Activated CD8-positive, alpha-beta memory T cell treated with anti-CD3 and anti-CD28 coated beads, Interleukin-2, amount 50 U/mL, for 4 hours (primary cell): ENCODE data around the gene CALML5.

Source experiments
- DNase-seq: peaks from one replicate; pipeline ENCODE4 v3.0.0-alpha.2; 2020

Gene CALML5

GRCh38 chr10:5514226-5514850 is 15.0 kb upstream of the CALML5 start:
- DNase-seq: no peak

- no peak for DNase-seq
These were observed 13.7 kb upstream of the CALML5 start for GRCh38 chr10:5512881-5513612.

GRCh38 chr10:5512331-5512730 is 13.0 kb upstream of the CALML5 start:
- no peak for DNase-seq

GRCh38 chr10:5511885-5512280 is 12.5 kb upstream of the CALML5 start:
- DNase-seq: no peak

DNA sequence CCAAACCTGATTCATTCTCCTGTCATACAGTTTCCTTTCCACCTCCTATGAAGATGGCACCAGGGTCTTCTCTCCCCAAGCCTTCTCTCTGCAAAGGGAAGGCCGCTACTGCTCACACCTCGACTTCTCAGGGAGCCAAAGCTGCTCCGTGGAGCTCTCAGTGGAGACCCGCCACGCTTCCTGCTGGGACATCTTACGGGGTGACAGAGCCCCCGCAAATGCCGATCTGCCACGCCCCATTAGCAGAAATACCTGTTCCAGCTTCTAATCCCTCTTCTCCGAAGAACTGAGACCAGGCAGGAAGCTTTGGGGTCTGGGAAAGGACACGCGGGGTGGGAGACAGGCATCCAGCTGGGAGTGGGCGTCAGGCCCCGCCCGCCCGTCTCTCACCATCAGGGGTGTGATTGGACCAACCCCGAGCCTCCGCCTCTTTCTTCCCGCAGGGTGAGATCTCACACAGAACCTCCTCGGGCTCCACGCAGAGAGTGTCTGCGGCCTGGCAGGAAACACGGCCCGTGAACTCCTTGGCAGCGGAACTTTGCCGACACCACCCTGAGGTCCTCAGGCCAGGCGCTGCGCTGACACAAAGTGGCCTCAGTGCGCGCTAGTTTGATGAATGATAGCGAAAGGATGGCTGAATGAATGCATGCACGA is 12.0 kb upstream of the CALML5 start:
- DNase-seq: no peak

DNA sequence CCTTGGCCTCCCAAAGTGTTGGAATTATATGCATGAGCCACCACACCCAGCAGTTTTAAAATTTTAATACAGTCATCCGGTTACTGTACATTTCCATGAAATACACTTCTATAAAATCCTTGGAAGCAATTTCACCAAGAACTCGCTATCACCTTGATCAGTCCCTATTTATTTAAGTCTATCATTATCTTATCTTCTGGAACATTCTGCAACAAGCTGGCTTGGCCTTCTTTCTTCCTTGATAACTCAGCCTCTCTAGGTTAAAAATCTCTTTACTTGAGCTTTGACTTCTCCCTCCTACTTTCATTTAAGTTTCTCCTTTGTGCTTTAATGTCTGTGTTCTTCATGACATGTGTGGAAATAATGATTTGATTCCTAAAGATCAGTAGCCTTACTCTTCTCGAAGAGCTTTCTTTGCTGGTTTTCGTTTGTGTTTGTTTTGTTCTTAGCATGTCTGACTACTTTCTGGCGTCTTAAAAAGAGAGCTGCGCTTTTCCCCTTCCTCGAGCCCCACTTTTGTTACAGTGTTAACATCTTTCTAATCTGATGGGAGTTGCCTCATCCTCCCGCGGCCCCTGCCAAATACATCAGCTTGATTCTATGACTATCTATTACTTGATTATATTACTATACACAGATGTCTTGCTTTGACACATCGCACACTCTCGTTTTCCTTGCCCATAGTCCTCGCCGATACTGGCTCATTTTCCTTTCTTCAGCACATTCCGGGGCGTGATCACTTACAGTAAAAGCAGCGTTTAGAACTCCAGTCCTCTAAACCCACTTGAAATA is 11.1 kb upstream of the CALML5 start:
- DNase-seq: no peak

- DNase-seq: no peak
These were observed 10.3 kb upstream of the CALML5 start for GRCh38 chr10:5509691-5510090.

GRCh38 chr10:5509236-5509635 is 9.9 kb upstream of the CALML5 start:
- DNase-seq: no peak

- no peak for DNase-seq
These were observed 9.4 kb upstream of the CALML5 start for GRCh38 chr10:5508786-5509185.

GRCh38 chr10:5508161-5508604 is 8.8 kb upstream of the CALML5 start:
- no peak for DNase-seq

GRCh38 chr10:5507649-5508131 is 8.3 kb upstream of the CALML5 start:
- DNase-seq: no peak

DNA sequence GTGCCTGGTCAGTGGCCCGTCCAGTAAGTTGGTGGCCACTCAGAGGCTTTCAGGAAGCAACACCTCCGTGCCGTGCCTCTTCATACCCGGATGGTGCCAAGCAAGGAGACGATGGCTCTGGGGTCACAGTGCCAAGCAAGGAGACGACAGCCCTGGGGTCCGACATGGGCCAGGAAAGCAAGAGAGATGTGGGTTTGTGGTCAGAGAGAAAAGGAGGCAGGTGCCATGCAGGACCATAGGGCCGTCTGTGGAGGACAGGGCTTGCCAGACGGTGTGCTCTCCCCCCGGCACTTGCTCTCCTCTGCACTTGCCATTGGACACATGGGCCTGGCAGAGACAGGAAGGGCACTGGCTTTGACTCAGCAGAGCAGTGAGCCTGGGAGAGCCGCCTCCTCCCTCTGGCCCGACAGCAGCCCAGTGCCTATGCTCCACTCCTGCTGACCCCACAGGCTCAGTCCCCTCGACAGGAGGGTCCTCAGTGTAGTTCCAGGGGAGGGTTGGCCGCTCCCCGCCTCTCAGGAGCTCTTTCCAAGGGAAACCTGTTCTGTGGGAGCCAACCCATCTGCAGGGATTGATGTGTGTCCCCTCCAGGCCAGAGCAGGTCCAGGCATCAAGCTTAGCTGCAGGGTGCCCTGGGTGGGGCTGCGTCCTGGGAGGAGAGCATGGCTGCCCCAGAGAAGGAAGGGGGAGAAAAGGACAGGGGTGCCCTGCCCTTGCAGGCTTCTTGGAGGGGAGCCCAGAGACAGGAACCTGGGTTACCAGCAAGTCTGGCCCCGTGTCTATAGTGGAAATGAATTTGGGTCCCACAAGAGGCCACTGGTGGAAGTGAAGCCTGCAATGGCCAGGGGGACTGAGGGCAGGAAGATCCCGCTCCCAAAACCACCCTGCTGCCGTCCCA is 7.6 kb upstream of the CALML5 start:
- no peak for DNase-seq

GRCh38 chr10:5506246-5506645 is 6.9 kb upstream of the CALML5 start:
- no peak for DNase-seq

- no peak for DNase-seq
These were observed 5.0 kb upstream of the CALML5 start for GRCh38 chr10:5504146-5505072.

DNA sequence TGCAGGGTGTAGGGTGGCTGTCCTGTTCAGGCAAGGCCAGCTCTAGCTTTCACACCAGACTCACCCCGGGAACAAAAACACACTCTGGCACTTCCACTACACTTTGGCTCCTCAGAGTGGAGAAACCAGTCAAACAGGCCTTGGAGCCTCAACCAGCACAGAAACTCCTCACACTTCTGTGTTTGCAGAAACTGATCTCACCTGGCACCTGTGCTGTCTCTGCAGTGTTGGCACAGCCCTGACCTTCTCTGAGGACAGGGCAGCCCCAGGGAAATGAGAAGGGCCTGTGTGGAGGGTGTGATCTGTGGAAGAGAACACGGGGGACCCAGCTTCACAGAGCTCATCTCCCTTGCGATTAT is 4.1 kb upstream of the CALML5 start:
- no peak for DNase-seq

DNA sequence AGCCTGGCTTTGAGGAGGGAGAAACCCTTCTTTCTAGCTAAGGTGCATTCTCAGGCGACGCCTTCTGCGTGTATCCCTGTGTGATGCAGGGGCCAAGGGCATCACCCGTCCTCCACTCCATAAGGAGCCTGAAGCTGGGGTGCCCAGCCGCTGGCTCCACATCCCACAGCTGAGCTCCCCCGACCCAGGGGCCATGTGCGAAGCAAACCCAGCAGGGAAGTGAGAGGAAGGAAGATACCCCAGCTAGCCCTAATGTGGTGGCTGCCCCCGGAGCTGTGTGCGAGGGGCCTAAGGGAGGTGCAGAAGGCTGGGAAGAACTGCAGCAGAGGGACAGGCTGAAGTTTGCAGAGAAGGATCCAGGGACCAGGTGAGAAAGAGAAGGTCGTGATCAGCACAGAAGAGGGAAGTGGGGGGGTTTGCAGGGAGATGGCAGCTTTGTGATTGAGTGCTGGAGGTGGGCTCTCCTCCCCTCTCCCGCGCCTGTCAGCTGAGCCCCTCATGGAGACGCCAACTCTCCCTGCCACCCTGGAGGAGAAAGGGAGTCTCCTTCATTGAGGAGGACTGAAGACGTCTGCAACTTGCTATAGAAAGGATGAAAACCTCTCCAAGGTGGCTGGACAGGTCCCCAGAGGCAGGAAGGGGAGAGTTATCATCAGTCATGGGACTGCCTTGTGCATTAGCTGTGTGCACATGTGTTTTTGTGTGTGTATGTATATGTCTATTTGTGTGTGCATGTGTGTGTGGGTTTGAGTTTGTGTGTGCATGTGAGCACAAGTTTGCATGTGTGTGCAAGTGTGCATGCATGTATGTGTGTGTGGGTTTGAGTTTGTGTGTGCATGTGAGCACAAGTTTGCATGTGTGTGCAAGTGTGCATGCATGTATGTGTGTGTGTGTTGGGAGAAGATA is 3.5 kb upstream of the CALML5 start:
- no peak for DNase-seq

DNA sequence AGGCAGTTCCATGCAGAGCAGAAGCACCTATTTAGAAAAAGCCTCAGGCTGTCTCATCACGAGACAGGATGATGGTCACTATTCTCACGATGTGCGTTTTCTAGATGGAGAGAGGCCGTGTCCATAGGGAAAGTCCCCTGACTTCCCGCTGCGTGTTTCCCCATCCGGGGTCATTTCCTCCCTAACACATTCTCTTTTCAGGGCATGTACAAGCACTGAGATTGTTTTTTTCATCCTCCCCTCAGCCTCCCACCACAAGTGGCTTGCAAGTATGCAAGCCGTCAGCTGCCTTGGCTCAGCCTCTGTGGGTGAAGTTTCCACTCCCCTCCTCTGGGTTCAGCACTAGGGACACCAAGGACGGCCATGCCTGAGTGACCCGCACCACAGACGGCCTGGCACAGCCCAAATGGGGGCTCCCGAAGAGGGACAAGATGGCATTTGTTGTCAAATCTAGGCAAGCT is 2.7 kb upstream of the CALML5 start:
- DNase-seq: no peak

DNA sequence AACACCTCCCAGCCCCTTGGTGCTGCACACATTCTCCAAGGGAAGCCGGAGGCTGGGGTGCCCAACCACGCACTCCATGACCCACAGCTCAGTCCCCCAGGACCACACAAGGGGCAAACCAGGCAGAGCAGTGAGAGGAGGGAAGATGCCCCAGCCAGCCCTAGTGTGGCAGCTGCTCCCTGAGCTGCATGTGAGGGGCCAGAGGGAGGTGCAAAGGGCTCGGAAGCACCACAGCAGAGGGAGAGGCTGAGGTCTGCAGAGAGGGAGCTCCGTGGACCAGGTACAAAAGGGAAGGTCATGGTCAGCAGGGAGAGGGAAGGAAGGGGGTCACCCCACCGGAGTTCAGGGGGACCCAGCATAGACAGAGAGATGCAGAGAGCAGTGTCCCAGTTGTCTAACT is 1.5 kb upstream of the CALML5 start:
- DNase-seq: no peak

GRCh38 chr10:5500162-5500670 is 846 bp upstream of the CALML5 start:
- no peak for DNase-seq
